Calu3 (cell line): ENCODE results near the gene PCDHA9. TPM values are rescaled to one million over a fixed set of nuclear protein-coding genes. Genes with fewer than 3 reads are reported as not detected.
A peak's percentile ranks its signal among the peaks of the same experiment; 100 is the strongest.
"Not testable (repeated sequence)": the region's sequence is repeated elsewhere in the genome, so short reads cannot be mapped to it uniquely, and the experiment has no call there.

Experiments
- BruUV-seq: library from RNA; stranded (reverse); fragments of 400-500 nt; replicated peaks from 2 replicates; lab custom pipeline; 2021; lab: Mats Ljungman, UMichigan
- CTCF ChIA-PET: fragments of 300-600 bp; sonication (Branson Sonifier 250); formaldehyde crosslinking; loops from one replicate; lab custom pipeline; 2022; ENCODE audit warnings: antibody characterized with exemption; lab: Charles Lee
- DNase-seq: peaks from one replicate; pipeline ENCODE4 v3.0.0; 2022
- H3K27ac Mint-ChIP-seq: one replicate; pipeline ENCODE4 v1.8.0; 2022; ENCODE audit warnings: mixed read lengths; ENCODE audit not compliant: unreplicated experiment
- H3K27me3 Mint-ChIP-seq: one replicate; pipeline ENCODE4 v1.8.0; 2022; ENCODE audit warnings: mixed read lengths; ENCODE audit not compliant: unreplicated experiment
- H3K36me3 Mint-ChIP-seq: one replicate; pipeline ENCODE4 v1.8.0; 2022; ENCODE audit warnings: mild to moderate bottlenecking, moderate library complexity, mixed read lengths; ENCODE audit not compliant: insufficient read depth, unreplicated experiment
- H3K4me1 Mint-ChIP-seq: one replicate; pipeline ENCODE4 v1.8.0; 2022; ENCODE audit warnings: mild to moderate bottlenecking, low read depth, mixed read lengths; ENCODE audit not compliant: unreplicated experiment
- H3K4me3 Mint-ChIP-seq: one replicate; pipeline ENCODE4 v1.8.0; 2022; ENCODE audit warnings: mild to moderate bottlenecking, low read depth, moderate library complexity, mixed read lengths; ENCODE audit not compliant: unreplicated experiment
- H3K9me3 Mint-ChIP-seq: one replicate; pipeline ENCODE4 v1.8.0; 2022; ENCODE audit warnings: low read depth, mixed read lengths; ENCODE audit not compliant: unreplicated experiment
- intact Hi-C: fragments of 100-400 bp; cut with micrococcal nuclease; formaldehyde crosslinking; loops from one replicate; pipeline ENCODE4 v1.10.0; 2022; ENCODE audit not compliant: unreplicated experiment
- total RNA-seq: library from RNA; stranded (reverse); gene quantifications from 2 replicates; pipeline ENCODE4 v1.2.3, GENCODE V29; 2022
- TF ChIP-seq, protein P1 (sequence below): fragments of 200-600 bp; IDR thresholded peaks from one replicate; pipeline ENCODE4 v1.8.0; 2022; ENCODE audit warnings: antibody characterized with exemption; ENCODE audit not compliant: unreplicated experiment

The PCDHA9 gene
- total RNA-seq, 1 experiment from 2014 or later: 0.66 TPM

DNA sequence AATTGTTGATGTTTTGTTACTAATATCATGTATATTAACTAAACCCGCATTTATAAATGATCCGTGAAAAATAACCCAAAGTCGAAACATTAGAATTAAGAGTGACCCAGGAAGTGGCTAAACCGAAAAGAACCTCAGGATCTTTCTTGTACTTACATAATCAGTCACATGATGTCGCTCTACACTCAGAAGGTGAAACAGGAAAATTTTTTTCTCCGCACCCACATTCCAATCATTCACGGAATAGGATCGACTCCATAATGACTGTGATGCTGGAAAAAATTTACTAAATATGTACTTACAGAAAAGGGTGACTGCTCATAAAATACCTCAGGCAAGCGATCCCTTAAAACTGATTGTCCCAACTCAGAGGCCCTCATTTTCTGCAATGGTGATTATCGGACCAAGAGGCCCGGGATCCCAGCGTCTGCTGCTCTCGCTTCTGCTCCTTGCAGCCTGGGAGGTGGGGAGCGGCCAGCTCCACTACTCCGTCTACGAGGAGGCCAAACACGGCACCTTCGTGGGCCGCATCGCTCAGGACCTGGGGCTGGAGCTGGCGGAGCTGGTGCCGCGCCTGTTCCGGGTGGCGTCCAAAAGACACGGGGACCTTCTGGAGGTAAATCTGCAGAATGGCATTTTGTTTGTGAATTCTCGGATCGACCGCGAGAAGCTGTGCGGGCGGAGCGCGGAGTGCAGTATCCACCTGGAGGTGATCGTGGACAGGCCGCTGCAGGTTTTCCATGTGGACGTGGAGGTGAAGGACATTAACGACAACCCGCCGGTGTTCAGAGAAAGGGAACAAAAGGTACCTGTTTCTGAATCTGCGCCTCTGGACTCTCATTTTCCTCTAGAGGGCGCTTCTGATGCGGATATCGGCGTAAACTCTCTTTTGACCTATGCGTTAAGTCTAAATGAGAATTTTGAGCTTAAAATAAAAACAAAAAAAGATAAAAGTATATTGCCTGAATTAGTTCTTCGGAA is 27.2 kb downstream of the PCDHA9 start, which contains the start of gene PCDHA12:
Gene PCDHA12 (plus strand): TSS at position 224 of the 981 bp plus-strand sequence. CDS start 165 bp downstream, at position 389.
- DNase-seq: no peak
- Mint-ChIP-seq H3K27ac (no peak within 1 kb of the TSS), H3K4me3 (no peak within 1 kb of the TSS), H3K36me3 (no peaks in the 10 kb centered on the region), H3K4me1 (no peaks in the 10 kb centered on the region), H3K9me3 (peaks cover 2% of the 10 kb centered on the region), H3K27me3 (no peaks in the 10 kb centered on the region)
- no TSS peak for BruUV-seq
- intact Hi-C loops: loop anchor here (2.0 kb wide), 1 partner anchor 165 kb away; no protein-coding TSS in a partner anchor
- TF ChIP-seq, protein P1, sequence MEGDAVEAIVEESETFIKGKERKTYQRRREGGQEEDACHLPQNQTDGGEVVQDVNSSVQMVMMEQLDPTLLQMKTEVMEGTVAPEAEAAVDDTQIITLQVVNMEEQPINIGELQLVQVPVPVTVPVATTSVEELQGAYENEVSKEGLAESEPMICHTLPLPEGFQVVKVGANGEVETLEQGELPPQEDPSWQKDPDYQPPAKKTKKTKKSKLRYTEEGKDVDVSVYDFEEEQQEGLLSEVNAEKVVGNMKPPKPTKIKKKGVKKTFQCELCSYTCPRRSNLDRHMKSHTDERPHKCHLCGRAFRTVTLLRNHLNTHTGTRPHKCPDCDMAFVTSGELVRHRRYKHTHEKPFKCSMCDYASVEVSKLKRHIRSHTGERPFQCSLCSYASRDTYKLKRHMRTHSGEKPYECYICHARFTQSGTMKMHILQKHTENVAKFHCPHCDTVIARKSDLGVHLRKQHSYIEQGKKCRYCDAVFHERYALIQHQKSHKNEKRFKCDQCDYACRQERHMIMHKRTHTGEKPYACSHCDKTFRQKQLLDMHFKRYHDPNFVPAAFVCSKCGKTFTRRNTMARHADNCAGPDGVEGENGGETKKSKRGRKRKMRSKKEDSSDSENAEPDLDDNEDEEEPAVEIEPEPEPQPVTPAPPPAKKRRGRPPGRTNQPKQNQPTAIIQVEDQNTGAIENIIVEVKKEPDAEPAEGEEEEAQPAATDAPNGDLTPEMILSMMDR: no peak
- CTCF ChIA-PET: no interaction called here

DNA sequence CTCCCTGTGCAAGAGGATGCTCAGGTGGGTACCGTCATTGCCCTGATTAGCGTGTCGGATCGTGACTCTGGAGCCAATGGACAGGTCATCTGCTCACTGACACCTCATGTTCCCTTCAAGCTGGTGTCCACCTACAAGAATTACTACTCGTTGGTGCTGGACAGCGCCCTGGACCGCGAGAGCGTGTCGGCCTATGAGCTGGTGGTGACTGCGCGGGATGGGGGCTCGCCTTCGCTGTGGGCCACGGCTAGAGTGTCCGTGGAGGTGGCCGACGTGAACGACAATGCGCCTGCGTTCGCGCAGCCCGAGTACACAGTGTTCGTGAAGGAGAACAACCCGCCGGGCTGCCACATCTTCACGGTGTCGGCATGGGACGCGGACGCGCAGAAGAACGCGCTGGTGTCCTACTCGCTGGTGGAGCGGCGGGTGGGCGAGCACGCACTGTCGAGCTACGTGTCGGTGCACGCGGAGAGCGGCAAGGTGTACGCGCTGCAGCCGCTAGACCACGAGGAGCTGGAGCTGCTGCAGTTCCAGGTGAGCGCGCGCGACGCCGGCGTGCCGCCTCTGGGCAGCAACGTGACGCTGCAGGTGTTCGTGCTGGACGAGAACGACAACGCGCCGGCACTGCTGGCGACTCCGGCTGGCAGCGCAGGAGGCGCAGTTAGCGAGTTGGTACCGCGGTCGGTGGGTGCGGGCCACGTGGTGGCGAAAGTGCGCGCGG is 28.5 kb downstream of the PCDHA9 start:
- DNase-seq, BruUV-seq, H3K9me3 Mint-ChIP-seq, H3K4me3 Mint-ChIP-seq, H3K4me1 Mint-ChIP-seq, H3K36me3 Mint-ChIP-seq, intact Hi-C loops, CTCF ChIA-PET, H3K27me3 Mint-ChIP-seq, H3K27ac Mint-ChIP-seq: not testable (repeated sequence)

DNA sequence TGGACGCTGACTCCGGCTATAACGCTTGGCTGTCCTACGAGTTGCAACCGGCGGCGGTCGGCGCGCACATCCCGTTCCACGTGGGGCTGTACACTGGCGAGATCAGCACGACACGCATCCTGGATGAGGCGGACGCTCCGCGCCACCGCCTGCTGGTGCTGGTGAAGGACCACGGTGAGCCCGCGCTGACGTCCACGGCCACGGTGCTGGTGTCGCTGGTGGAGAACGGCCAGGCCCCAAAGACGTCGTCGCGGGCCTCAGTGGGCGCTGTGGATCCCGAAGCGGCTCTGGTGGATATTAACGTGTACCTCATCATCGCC is 29.0 kb downstream of the PCDHA9 start:
- BruUV-seq: no TSS peak
- CTCF ChIA-PET: no interaction called here
- H3K36me3 Mint-ChIP-seq: no peaks in the 10 kb centered on the region

DNA sequence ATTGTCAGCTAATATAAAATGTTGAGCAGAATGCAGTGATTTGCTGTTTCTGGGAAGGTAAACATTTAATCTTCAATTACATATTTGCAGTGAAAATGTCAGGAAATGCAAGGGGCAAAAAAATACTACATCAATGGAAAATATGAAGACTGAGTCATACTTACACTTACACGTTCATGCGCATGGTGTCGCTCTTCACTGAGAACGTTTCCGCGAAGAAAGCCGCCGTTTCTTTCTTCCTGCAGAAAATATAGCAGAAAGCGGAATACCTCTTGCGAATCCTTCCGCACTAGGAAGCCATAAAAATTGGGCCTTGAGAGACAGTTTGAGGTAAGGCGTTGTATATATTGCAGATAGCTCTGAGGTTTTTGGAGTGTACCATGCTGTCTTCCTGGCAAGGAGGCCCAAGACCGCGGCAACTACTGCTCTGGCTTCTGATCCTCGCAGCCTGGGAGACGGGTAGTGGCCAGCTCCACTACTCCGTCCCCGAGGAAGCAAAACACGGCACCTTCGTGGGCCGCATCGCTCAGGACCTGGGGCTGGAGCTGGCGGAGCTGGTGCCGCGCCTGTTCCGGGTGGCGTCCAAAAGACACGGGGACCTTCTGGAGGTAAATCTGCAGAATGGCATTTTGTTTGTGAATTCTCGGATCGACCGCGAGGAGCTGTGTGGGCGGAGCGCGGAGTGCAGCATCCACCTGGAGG is 33.9 kb downstream of the PCDHA9 start, which contains the start of gene PCDHA13:
Gene PCDHA13 (plus strand): TSS at position 236 of the 702 bp plus-strand sequence. CDS start 145 bp downstream, at position 381.
- Mint-ChIP-seq H3K27ac (no peak within 1 kb of the TSS), H3K4me3 (peak within 1 kb of the TSS; percentile 42), H3K4me1 (no peaks in the 10 kb centered on the region), H3K27me3 (no peaks in the 10 kb centered on the region), H3K36me3 (no peaks in the 10 kb centered on the region), H3K9me3 (peaks cover 5% of the 10 kb centered on the region)
- TF ChIP-seq, protein P1: no peak
- no TSS peak for BruUV-seq
- intact Hi-C loops: loop anchor here (1.0 to 2.0 kb wide), 3 partner anchors 45 to 159 kb away; partner anchors contain the start of genes PCDHA4 and PCDHAC1
- DNase-seq: peak; percentile 30
- CTCF ChIA-PET: interaction anchor here (1.2 to 1.6 kb wide), 2 partner anchors 84 to 158 kb away, joined by 3 to 7 read pairs; partner anchors contain the start of gene PCDHAC2

More for the DNA sequence above, 29.0 kb downstream of the PCDHA9 start:
- DNase-seq: no peak
- H3K4me1 Mint-ChIP-seq: no peaks in the 10 kb centered on the region
- H3K4me3 Mint-ChIP-seq: no peak overlapping the region
- no peak overlapping the region for H3K27ac Mint-ChIP-seq
- no peaks in the 10 kb centered on the region for H3K27me3 Mint-ChIP-seq
- peaks cover 5% of the 10 kb centered on the region for H3K9me3 Mint-ChIP-seq
- intact Hi-C loops: no loop called here
- TF ChIP-seq, protein P1: no peak
